ENCODE measurements around the gene USF2.

The USF2 gene

DNA sequence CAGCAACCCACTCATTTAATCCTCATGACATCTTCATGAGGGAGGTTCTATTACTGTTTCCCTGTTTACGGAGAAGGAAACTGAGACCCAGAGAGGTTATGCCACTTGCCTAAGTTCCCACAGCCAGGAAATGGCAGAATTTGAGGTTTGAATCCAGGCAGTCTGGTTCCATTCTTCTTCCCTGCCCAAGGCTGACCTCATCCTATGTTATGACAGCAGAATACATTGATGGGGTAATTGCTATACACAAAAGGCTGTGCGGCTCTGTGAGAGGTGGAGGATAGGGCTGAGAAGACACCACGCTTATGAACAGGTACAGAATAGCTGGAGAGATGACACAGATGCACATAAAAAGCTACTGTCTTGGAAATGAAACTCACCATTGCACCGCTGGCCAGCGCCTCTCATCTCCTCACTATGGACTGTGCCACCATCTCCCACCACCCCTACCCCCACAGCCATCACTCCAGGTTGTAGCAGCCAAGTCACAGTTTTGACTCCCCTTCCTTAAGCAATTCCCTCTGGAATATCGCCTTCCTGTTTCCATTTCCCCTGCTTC, 34.7 kb downstream of the USF2 start:
- no peak for TF ChIP-seq TCF12 (IDR thresholded peaks at IDR 0.05; ENCODE audit: low read depth)
- no peak for TF ChIP-seq EP300 (IDR thresholded peaks at IDR 0.05; ENCODE audit: borderline replicate concordance)
- no peak for TF ChIP-seq TAF1 (IDR thresholded peaks at IDR 0.05; ENCODE audit: low read depth)
- TF ChIP-seq NFIC (IDR thresholded peaks at IDR 0.05): no peak
- TF ChIP-seq, protein P1, sequence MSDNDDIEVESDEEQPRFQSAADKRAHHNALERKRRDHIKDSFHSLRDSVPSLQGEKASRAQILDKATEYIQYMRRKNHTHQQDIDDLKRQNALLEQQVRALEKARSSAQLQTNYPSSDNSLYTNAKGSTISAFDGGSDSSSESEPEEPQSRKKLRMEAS (IDR thresholded peaks at IDR 0.05): no peak
- no peak for TF ChIP-seq FOXM1 (IDR thresholded peaks at IDR 0.05; ENCODE audit: borderline replicate concordance, low read depth)
- TF ChIP-seq, protein P2, sequence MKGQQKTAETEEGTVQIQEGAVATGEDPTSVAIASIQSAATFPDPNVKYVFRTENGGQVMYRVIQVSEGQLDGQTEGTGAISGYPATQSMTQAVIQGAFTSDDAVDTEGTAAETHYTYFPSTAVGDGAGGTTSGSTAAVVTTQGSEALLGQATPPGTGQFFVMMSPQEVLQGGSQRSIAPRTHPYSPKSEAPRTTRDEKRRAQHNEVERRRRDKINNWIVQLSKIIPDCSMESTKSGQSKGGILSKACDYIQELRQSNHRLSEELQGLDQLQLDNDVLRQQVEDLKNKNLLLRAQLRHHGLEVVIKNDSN (IDR thresholded peaks at IDR 0.05): no peak
- TF ChIP-seq CREB1 (IDR thresholded peaks at IDR 0.05; ENCODE audit: low read depth): no peak
- no peak for TF ChIP-seq CEBPB (IDR thresholded peaks at IDR 0.05)
- no peak for TF ChIP-seq ZBTB7A (IDR thresholded peaks at IDR 0.05; ENCODE audit: low read depth)
- TF ChIP-seq EGR1 (IDR thresholded peaks at IDR 0.05): no peak

DNA sequence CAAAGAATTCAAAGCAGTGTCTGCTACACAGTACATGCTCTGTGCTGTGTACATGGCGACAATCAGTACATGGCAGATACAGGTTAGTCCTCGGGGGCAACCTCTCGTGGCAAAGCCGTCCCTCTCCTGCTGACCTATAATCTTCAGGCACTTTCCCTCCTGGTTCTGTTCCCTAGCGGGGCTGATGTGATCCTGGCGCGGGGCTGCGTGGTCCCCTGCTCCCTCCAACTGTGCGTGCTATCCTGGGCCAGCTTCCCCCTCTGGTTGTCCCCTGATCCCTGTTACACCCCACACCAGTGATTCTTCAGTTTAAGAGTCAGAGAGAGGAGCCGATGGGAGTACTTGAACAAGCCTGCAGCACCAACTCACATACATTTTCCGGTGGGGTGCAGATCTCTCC, 35.3 kb downstream of the USF2 start:
- TF ChIP-seq CREB1 (IDR thresholded peaks at IDR 0.05; ENCODE audit: low read depth) (no peak), TAF1 (IDR thresholded peaks at IDR 0.05; ENCODE audit: low read depth) (no peak), NFIC (IDR thresholded peaks at IDR 0.05) (no peak), TCF12 (IDR thresholded peaks at IDR 0.05; ENCODE audit: low read depth) (no peak)
- TF ChIP-seq, protein P1 (IDR thresholded peaks at IDR 0.05): no peak

DNA sequence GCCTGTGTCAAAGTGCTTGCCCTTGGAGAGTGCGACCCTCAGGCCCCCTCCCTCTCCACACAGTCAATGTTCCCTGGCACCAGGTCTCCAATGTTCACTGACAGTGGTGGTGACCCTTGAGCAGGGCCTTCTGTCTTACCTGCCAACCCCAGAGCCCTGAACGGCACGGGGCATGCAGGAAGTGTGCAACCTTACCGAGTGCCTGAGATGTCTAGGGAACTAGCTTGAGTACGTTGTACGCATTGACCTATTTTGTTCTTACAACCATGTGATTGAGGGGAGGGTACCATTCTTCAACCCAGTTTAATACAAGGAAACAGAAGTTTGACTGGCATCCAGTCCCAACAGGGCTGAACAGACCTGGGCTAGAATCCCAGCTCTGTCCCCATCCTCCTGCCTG, 36.4 kb downstream of the USF2 start:
- no peak for TF ChIP-seq ZBTB7A (IDR thresholded peaks at IDR 0.05; ENCODE audit: low read depth)
- no peak for TF ChIP-seq CEBPB (IDR thresholded peaks at IDR 0.05)
- TF ChIP-seq RAD21 (IDR thresholded peaks at IDR 0.05; ENCODE audit: low read depth): no peak
- no peak for TF ChIP-seq FOXM1 (IDR thresholded peaks at IDR 0.05; ENCODE audit: borderline replicate concordance, low read depth)

DNA sequence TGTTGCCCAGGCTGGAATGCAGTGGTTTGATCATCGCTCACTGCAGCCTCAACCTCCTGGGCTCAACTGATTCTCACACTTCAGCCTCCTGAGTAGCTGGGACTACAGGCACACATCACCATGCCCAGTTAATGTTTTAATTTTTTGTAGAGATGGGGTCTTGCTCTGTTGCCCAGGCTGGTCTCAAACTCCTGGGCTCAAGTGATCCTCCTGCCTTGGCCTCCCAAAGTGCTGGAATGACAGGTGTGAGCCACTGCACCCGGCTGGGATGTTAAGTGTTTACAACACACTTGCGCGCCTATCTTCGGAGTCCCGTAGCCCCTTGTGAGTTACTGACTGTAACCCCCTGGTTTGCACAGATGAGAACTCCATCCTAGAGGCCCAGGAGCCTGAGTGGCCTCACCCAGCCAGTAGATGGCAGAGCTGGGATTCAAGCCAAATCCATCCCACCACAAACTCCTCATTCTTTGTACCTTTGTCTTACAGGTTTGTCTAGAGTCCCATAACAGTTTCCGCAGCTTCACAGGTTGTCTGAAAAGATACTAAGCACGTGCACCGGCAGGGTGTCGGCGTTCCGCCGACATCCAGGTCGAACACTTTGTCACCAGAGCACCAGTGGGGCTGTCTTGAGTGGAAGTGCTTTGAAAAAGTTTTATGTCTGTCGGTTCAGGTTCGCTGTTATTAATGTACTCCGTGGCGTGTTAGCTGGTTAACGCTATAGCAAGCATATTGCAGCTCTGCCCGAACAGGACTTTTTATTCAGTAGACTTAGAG, 37.9 kb downstream of the USF2 start:
- TF ChIP-seq, protein P2 (IDR thresholded peaks at IDR 0.05): no peak
- TF ChIP-seq RAD21 (IDR thresholded peaks at IDR 0.05; ENCODE audit: low read depth): peak; percentile 17; the same call in 1 of the 2 replicates

DNA sequence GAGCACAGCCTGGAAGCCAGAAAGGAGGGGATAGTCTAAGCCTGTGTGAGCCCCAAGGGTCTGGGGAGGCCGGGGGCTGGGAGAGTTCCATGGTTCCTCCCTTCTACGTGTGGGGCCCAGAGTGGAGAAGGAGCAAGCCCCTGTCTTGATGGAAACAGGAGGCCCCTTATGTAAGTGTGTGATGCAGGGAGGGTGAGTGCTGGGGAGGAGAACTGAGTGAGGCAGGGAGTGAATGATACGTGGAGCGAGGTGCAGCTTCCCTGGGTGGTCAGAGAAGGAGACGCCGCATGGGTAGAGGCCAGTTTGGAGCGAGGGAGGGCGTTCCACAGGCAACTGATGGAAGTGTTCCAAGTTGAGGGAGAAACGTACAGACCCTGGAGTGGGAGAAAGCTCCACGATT, 39.2 kb downstream of the USF2 start:
- no peak for TF ChIP-seq FOXM1 (IDR thresholded peaks at IDR 0.05; ENCODE audit: borderline replicate concordance, low read depth)
- TF ChIP-seq EP300 (IDR thresholded peaks at IDR 0.05; ENCODE audit: borderline replicate concordance): no peak
- no peak for TF ChIP-seq EGR1 (IDR thresholded peaks at IDR 0.05)
- TF ChIP-seq, protein P3, sequence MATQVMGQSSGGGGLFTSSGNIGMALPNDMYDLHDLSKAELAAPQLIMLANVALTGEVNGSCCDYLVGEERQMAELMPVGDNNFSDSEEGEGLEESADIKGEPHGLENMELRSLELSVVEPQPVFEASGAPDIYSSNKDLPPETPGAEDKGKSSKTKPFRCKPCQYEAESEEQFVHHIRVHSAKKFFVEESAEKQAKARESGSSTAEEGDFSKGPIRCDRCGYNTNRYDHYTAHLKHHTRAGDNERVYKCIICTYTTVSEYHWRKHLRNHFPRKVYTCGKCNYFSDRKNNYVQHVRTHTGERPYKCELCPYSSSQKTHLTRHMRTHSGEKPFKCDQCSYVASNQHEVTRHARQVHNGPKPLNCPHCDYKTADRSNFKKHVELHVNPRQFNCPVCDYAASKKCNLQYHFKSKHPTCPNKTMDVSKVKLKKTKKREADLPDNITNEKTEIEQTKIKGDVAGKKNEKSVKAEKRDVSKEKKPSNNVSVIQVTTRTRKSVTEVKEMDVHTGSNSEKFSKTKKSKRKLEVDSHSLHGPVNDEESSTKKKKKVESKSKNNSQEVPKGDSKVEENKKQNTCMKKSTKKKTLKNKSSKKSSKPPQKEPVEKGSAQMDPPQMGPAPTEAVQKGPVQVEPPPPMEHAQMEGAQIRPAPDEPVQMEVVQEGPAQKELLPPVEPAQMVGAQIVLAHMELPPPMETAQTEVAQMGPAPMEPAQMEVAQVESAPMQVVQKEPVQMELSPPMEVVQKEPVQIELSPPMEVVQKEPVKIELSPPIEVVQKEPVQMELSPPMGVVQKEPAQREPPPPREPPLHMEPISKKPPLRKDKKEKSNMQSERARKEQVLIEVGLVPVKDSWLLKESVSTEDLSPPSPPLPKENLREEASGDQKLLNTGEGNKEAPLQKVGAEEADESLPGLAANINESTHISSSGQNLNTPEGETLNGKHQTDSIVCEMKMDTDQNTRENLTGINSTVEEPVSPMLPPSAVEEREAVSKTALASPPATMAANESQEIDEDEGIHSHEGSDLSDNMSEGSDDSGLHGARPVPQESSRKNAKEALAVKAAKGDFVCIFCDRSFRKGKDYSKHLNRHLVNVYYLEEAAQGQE (IDR thresholded peaks at IDR 0.05; ENCODE audit: low read depth): no peak
- TF ChIP-seq NFIC (IDR thresholded peaks at IDR 0.05): no peak
- TF ChIP-seq, protein P2 (IDR thresholded peaks at IDR 0.05): no peak
- TF ChIP-seq TAF1 (IDR thresholded peaks at IDR 0.05; ENCODE audit: low read depth): no peak
- no peak for TF ChIP-seq RAD21 (IDR thresholded peaks at IDR 0.05; ENCODE audit: low read depth)
- no peak for TF ChIP-seq CEBPB (IDR thresholded peaks at IDR 0.05)
- TF ChIP-seq CREB1 (IDR thresholded peaks at IDR 0.05; ENCODE audit: low read depth): no peak

DNA sequence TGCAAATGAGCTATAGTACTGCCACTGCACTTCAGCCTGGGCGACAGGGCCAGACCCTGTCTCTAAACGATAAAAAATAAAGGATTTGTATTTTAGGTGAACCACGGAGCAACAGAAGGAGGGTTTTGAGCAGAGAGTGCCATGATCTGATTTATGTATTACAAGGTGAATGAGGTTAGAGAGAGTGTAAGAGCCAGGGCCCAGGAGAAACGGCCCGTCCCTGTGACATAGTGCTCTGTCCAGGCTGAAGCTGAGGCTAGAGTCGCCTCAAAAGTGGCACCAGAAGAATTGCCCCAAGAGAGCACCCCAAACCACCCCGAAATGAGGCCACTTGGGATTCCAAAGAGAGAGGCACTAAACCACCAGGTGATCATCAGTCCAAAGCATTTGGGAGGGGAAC, 40.1 kb downstream of the USF2 start:
- TF ChIP-seq FOXM1 (IDR thresholded peaks at IDR 0.05; ENCODE audit: borderline replicate concordance, low read depth): no peak
- no peak for TF ChIP-seq CEBPB (IDR thresholded peaks at IDR 0.05)

DNA sequence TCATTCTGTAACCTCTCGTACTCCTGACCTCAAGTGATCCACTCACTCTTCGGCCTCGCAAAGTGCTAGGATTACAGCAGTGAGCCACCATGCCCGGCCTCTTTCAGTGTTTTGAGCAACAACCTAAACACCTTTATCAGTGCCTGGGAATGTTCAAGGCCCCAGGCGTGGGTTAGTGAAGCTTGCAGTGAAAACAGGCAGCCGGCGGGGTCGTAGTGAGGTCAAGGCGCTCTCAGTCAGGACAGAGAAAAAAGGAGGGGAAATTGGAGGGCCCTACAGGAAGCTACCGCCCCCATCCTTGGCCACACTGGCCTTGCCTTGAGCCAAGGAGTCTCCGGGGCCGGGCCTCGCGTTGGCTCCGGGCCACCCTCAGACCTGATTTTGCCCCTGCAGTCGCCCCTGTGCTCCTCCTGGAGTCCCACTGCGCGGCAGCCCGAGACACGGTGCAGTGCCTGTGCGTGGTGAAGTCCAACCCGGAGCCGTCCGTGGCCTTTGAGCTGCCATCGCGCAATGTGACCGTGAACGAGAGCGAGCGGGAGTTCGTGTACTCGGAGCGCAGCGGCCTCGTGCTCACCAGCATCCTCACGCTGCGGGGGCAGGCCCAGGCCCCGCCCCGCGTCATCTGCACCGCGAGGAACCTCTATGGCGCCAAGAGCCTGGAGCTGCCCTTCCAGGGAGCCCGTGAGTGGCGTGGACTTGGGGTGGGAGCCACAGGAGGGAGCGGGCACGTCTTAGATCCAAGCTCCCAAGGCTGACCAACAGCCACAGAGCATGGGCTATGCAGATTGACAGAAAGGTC, 40.9 kb downstream of the USF2 start:
- TF ChIP-seq CEBPB (IDR thresholded peaks at IDR 0.05) (no peak), TAF1 (IDR thresholded peaks at IDR 0.05; ENCODE audit: low read depth) (no peak), TCF12 (IDR thresholded peaks at IDR 0.05; ENCODE audit: low read depth) (no peak), FOXM1 (IDR thresholded peaks at IDR 0.05; ENCODE audit: borderline replicate concordance, low read depth) (no peak), ZBTB7A (IDR thresholded peaks at IDR 0.05; ENCODE audit: low read depth) (no peak), EP300 (IDR thresholded peaks at IDR 0.05; ENCODE audit: borderline replicate concordance) (no peak), NFIC (IDR thresholded peaks at IDR 0.05) (no peak), YY1 (IDR thresholded peaks at IDR 0.05; ENCODE audit: low read depth) (no peak), TEAD4 (IDR thresholded peaks at IDR 0.05) (no peak), RAD21 (IDR thresholded peaks at IDR 0.05; ENCODE audit: low read depth) (no peak), EGR1 (IDR thresholded peaks at IDR 0.05) (no peak), CREB1 (IDR thresholded peaks at IDR 0.05; ENCODE audit: low read depth) (no peak)
- TF ChIP-seq, protein P1 (IDR thresholded peaks at IDR 0.05): no peak
- TF ChIP-seq, protein P2 (IDR thresholded peaks at IDR 0.05): no peak
- TF ChIP-seq, protein P3 (IDR thresholded peaks at IDR 0.05; ENCODE audit: low read depth): no peak

Data from Ishikawa (cell line).